Mesendoderm (in vitro differentiated cells): ENCODE measurements around the gene ARL13B. TPM values are rescaled to one million over a fixed set of nuclear protein-coding genes. Genes with fewer than 3 reads are reported as not detected.

ENCODE experiments used
- DNase-seq: peaks from one replicate; pipeline ENCODE4 v3.0.0; 2013
- H2AK5ac ChIP-seq: 2 replicates; pipeline ENCODE4 v1.6.1; 2013; ENCODE audit warnings: low read length, inconsistent platforms
- H2BK120ac ChIP-seq: 2 replicates; pipeline ENCODE4 v1.6.1; 2013; ENCODE audit warnings: low read depth, mild to moderate bottlenecking, low read length, moderate library complexity, mixed read lengths
- H2BK15ac ChIP-seq: replicated peaks from 2 replicates; pipeline ENCODE4 v1.6.1; 2013; ENCODE audit warnings: low read depth, mild to moderate bottlenecking, moderate library complexity
- H2BK5ac ChIP-seq: 2 replicates; pipeline ENCODE4 v1.6.1; 2013; ENCODE audit warnings: low read length, inconsistent platforms
- H3K18ac ChIP-seq: 2 replicates; pipeline ENCODE4 v1.6.1; 2013; ENCODE audit warnings: mild to moderate bottlenecking, low read length, mixed read lengths
- H3K23ac ChIP-seq: one replicate; pipeline ENCODE4 v1.6.1; 2013; ENCODE audit warnings: low read length
- H3K27ac ChIP-seq: 2 replicates; pipeline ENCODE4 v1.5.1; 2013; ENCODE audit warnings: low read depth, mild to moderate bottlenecking, inconsistent platforms, low read length, moderate library complexity
- H3K27me3 ChIP-seq: 2 replicates; pipeline ENCODE4 v1.6.1; 2013; ENCODE audit warnings: low read length, control low read depth, mild to moderate bottlenecking, inconsistent platforms; ENCODE audit not compliant: insufficient read depth, poor library complexity
- H3K36me3 ChIP-seq: 2 replicates; pipeline ENCODE4 v1.6.1; 2013; ENCODE audit warnings: low read length, inconsistent platforms; ENCODE audit not compliant: control insufficient read depth, insufficient read depth
- H3K4ac ChIP-seq: one replicate; pipeline ENCODE4 v1.6.1; 2013; ENCODE audit warnings: low read depth, mild to moderate bottlenecking, low read length, moderate library complexity
- H3K4me1 ChIP-seq: 2 replicates; pipeline ENCODE4 v1.6.1; 2013; ENCODE audit warnings: low read depth, low read length, inconsistent platforms; ENCODE audit not compliant: control insufficient read depth
- H3K4me2 ChIP-seq: 2 replicates; pipeline ENCODE4 v1.6.1; 2013; ENCODE audit warnings: low read length
- H3K4me3 ChIP-seq: 2 replicates; pipeline ENCODE4 v1.5.1; 2013; ENCODE audit warnings: mild to moderate bottlenecking, low read length
- H3K56ac ChIP-seq: one replicate; pipeline ENCODE4 v1.6.1; 2013; ENCODE audit warnings: low read length
- H3K79me1 ChIP-seq: 2 replicates; pipeline ENCODE4 v1.6.1; 2013; ENCODE audit warnings: low read length, inconsistent platforms
- H3K79me2 ChIP-seq: 2 replicates; pipeline ENCODE4 v1.6.1; 2013; ENCODE audit warnings: mild to moderate bottlenecking, low read length; ENCODE audit not compliant: control insufficient read depth, insufficient read depth
- H3K9ac ChIP-seq: 2 replicates; pipeline ENCODE4 v1.6.1; 2013; ENCODE audit warnings: low read length, inconsistent platforms
- H4K5ac ChIP-seq: one replicate; pipeline ENCODE4 v1.6.1; 2013; ENCODE audit warnings: low read length
- H4K8ac ChIP-seq: one replicate; pipeline ENCODE4 v1.6.1; 2013; ENCODE audit warnings: low read depth, mild to moderate bottlenecking, control low read depth, low read length, moderate library complexity
- WGBS: extraction: QIAGEN DNeasy Blood & Tissue Kit; methylation state at CpG from one replicate; pipeline ENCODE4 v1.1.7; 2013; ENCODE audit warnings: low lambda C conversion rate, missing lambda C conversion rate; ENCODE audit not compliant: insufficient coverage; ENCODE audit errors: extremely low coverage; 5-methylcytosine and 5-hydroxymethylcytosine counted together
- small RNA-seq: library from polyadenylated mRNA; stranded (forward); fragments of <200 nt; extraction: miRNeasy Mini kit (QIAGEN cat#:217004); gene quantifications from one replicate; pipeline ENCODE3, GENCODE V24; 2013; ENCODE audit not compliant: insufficient read depth

ARL13B gene

DNA sequence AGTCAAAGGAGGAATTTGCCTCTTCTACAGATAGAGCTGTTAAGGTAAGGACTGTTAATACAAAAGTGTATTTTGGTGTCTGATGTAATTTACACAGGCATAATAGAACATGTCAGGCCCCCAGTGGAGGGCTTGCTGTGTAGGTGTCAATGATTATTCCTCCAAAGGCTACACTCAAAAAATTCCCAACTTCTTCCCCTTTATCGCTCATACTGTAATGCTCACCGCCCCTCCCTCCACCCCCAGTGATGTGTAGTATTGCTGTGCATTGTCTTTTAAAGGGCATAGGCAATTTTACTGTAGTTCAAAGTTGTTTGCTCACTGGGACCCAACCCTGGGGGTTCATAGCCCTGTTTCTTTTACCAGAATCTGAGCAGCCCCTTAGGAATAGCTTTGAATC, 115.2 kb downstream of the ARL13B start:
- Histone ChIP-seq H3K4ac (no peak overlapping the region), H2BK5ac (no peak overlapping the region), H3K9ac (no peak overlapping the region), H3K56ac (no peak overlapping the region), H3K4me2 (no peak overlapping the region), H3K27me3 (no peaks in the 10 kb centered on the region), H2BK120ac (no peak overlapping the region), H3K79me2 (no peaks in the 10 kb centered on the region), H3K4me3 (no peak overlapping the region), H3K18ac (no peak overlapping the region), H3K27ac (no peak overlapping the region), H4K5ac (no peak overlapping the region), H3K79me1 (no peaks in the 10 kb centered on the region), H2BK15ac (no peak overlapping the region), H3K4me1 (peaks cover 2% of the 10 kb centered on the region), H4K8ac (no peak overlapping the region), H2AK5ac (no peak overlapping the region), H3K23ac (no peak overlapping the region), H3K36me3 (no peaks in the 10 kb centered on the region)
- WGBS: no CpG with 5 or more reads among the region's 2 CpGs
- DNase-seq: no peak

DNA sequence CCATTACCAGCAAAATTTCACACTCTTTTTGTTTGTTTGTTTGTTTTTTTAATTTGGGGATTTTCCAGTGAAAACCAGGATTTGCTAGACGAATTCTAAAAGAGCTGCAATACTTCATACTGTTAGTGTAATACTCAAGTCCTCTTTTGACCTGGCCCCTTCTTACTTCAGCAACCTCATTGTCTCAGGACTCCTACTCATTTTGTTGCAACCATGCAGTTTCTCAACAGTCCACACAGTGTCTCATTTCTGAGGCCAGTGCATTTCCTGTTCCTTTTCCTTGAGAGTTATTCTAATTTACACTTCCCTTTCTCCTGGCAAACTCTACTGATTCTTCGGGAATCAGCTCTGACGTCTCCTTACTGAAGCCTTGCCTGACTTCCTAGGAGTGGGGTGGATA, 118.5 kb downstream of the ARL13B start:
- Histone ChIP-seq H4K8ac (no peak overlapping the region), H3K27ac (no peak overlapping the region), H2BK120ac (no peak overlapping the region), H3K18ac (no peak overlapping the region), H3K23ac (no peak overlapping the region), H3K4me1 (peaks cover 2% of the 10 kb centered on the region), H3K9ac (no peak overlapping the region), H3K4ac (peak overlapping the region; percentile 91), H2BK5ac (no peak overlapping the region), H4K5ac (no peak overlapping the region), H3K4me2 (no peak overlapping the region), H3K56ac (no peak overlapping the region), H3K27me3 (no peaks in the 10 kb centered on the region), H3K4me3 (no peak overlapping the region), H3K79me2 (no peaks in the 10 kb centered on the region), H3K36me3 (no peaks in the 10 kb centered on the region), H3K79me1 (no peaks in the 10 kb centered on the region), H2BK15ac (no peak overlapping the region), H2AK5ac (no peak overlapping the region)
- WGBS: no CpG with 5 or more reads among the region's 3 CpGs
- DNase-seq: no peak

DNA sequence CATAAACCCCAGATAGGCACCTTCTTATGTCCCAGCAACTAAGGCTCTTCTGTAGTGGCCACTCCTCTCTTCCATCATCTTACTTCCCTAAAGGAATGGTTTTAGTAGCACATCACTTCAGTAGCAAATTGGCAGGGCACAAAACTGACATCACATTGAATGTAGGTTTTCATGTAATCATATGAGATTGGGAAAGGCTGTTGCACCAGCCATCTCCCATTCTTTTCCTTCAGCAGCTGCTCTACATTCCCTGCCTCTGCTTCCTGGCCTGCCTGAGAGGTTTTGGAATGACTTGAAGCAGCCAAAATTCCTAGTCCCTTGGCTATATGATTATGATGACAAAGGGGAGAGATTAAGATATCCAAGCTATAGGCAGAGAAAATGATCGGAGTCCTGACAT, 119.4 kb downstream of the ARL13B start:
- Histone ChIP-seq H2BK120ac (no peak overlapping the region), H3K27ac (no peak overlapping the region), H3K27me3 (no peaks in the 10 kb centered on the region), H4K5ac (no peak overlapping the region), H3K18ac (no peak overlapping the region), H3K79me2 (no peaks in the 10 kb centered on the region), H2AK5ac (no peak overlapping the region), H3K56ac (peak overlapping the region; percentile 63), H3K4me3 (no peak overlapping the region), H3K23ac (no peak overlapping the region), H2BK5ac (peak overlapping the region; percentile 23), H3K4me2 (no peak overlapping the region), H3K4me1 (peaks cover 2% of the 10 kb centered on the region), H4K8ac (no peak overlapping the region), H3K9ac (no peak overlapping the region), H3K79me1 (no peaks in the 10 kb centered on the region), H3K4ac (no peak overlapping the region), H3K36me3 (no peaks in the 10 kb centered on the region), H2BK15ac (no peak overlapping the region)
- DNase-seq: no peak
- WGBS: no CpG with 5 or more reads among the region's 1 CpG

DNA sequence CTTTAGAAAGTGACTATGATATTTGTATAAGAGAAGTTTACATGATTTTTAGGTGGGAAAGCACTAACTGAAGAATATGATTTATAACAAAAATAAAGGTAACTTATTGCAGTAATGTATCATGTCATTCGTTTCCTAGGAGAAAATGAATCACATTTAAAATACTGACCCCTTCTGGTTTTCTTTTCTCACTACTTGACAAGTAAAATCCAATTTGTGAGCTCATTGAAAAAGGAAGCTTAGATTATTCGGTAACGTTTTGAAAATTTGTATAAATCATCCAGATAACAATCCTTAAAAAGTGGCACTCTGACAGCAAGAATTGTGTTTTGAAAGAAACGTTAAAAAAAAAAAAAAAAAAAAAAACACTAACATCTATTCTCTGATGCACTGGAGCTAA, 121.9 kb downstream of the ARL13B start:
- no peak overlapping the region for H4K5ac ChIP-seq
- no peak overlapping the region for H4K8ac ChIP-seq
- peaks cover 2% of the 10 kb centered on the region for H3K4me1 ChIP-seq
- no peak overlapping the region for H3K4me2 ChIP-seq
- no peak for DNase-seq
- no peaks in the 10 kb centered on the region for H3K36me3 ChIP-seq
- no peaks in the 10 kb centered on the region for H3K27me3 ChIP-seq
- no peak overlapping the region for H3K56ac ChIP-seq
- H3K27ac ChIP-seq: no peak overlapping the region
- no peak overlapping the region for H2BK5ac ChIP-seq
- H3K4me3 ChIP-seq: no peak overlapping the region
- H3K23ac ChIP-seq: no peak overlapping the region
- no peak overlapping the region for H2BK15ac ChIP-seq
- H3K79me1 ChIP-seq: no peaks in the 10 kb centered on the region
- H3K79me2 ChIP-seq: no peaks in the 10 kb centered on the region
- no peak overlapping the region for H3K4ac ChIP-seq
- no peak overlapping the region for H3K9ac ChIP-seq
- WGBS: no CpG with 5 or more reads among the region's 4 CpGs
- no peak overlapping the region for H2BK120ac ChIP-seq
- H3K18ac ChIP-seq: no peak overlapping the region
- no peak overlapping the region for H2AK5ac ChIP-seq

Small RNA genes within 50 kb of the gene (small RNA-seq; reads per million reads assigned to genes)
- gene RF00019 (not detected), gene RNU6-511P (not detected)
